PC-3 (cell line): Measurements from ENCODE around the gene TMPO. TPM values are rescaled to one million over a fixed set of nuclear protein-coding genes. Genes with fewer than 3 reads are reported as not detected.

Source experiments
- ATAC-seq: fragments of 200-7000 bp; cut with Tn5 transposase; 2 replicates; pipeline ENCODE4 v1.9.1; 2020; ENCODE audit warnings: mild to moderate bottlenecking, moderate library complexity
- BruUV-seq: library from RNA; stranded (reverse); fragments of 400-500 nt; replicated peaks from 2 replicates; lab custom pipeline; 2021; lab: Mats Ljungman, UMichigan
- CTCF ChIA-PET: fragments of 300-600 bp; sonication (Branson Sonifier 250); formaldehyde crosslinking; loops from one replicate; lab custom pipeline; 2022; ENCODE audit warnings: antibody characterized with exemption; lab: Charles Lee
- POLR2A ChIA-PET: fragments of 300-600 bp; sonication (Branson Sonifier 250); formaldehyde crosslinking; loops from one replicate; lab custom pipeline; 2022; ENCODE audit warnings: antibody characterized with exemption; ENCODE audit not compliant: unreplicated experiment; lab: Charles Lee
- DNase-seq: peaks from one replicate; pipeline ENCODE4 v3.0.0-alpha.2; 2015
- H2AFZ ChIP-seq: fragments of 300-600 bp; sonication (generic); 2 replicates; pipeline ENCODE4 v1.6.0; 2016; ENCODE audit warnings: antibody characterized with exemption, low read length
- H3F3A ChIP-seq: fragments of 300-600 bp; sonication (generic); one replicate; pipeline ENCODE4 v1.6.0; 2017; ENCODE audit warnings: antibody characterized with exemption, low read length, control low read depth, mild to moderate bottlenecking; ENCODE audit not compliant: unreplicated experiment
- H3K27ac ChIP-seq: fragments of 300-600 bp; sonication (generic); 2 replicates; pipeline ENCODE4 v1.5.1; 2016; ENCODE audit warnings: mild to moderate bottlenecking, low read length
- H3K27me3 ChIP-seq: fragments of 300-600 bp; sonication (generic); 2 replicates; pipeline ENCODE4 v1.6.1; 2016; ENCODE audit warnings: low read length, mixed read lengths
- H3K36me3 ChIP-seq: fragments of 300-600 bp; sonication (generic); 2 replicates; pipeline ENCODE4 v1.6.1; 2016; ENCODE audit warnings: low read depth, mixed run types, low read length, mixed read lengths
- H3K4me1 ChIP-seq: fragments of 300-600 bp; sonication (generic); 2 replicates; pipeline ENCODE4 v1.5.1; 2016; ENCODE audit warnings: low read length; ENCODE audit not compliant: insufficient read depth
- H3K4me2 ChIP-seq: fragments of 300-600 bp; sonication (generic); 2 replicates; pipeline ENCODE4 v1.6.0; 2016; ENCODE audit warnings: low read length
- H3K4me3 ChIP-seq: fragments of 300-600 bp; sonication (generic); 2 replicates; pipeline ENCODE4 v1.5.1; 2016; ENCODE audit warnings: mild to moderate bottlenecking, low read length, mixed read lengths
- H3K79me2 ChIP-seq: fragments of 300-600 bp; sonication (generic); 2 replicates; pipeline ENCODE4 v1.6.1; 2017; ENCODE audit warnings: low read length, mixed read lengths
- H3K9ac ChIP-seq: fragments of 300-600 bp; sonication (generic); 2 replicates; pipeline ENCODE4 v1.6.0; 2016; ENCODE audit warnings: mild to moderate bottlenecking, low read length
- H3K9me2 ChIP-seq: fragments of 300-600 bp; sonication (generic); replicated peaks from 2 replicates; pipeline ENCODE4 v1.6.1; 2016; ENCODE audit warnings: mixed run types, low read length, mixed read lengths
- H3K9me3 ChIP-seq: fragments of 300-600 bp; sonication (generic); 2 replicates; pipeline ENCODE4 v1.6.1; 2016; ENCODE audit warnings: low read length, mixed read lengths
- H4K20me1 ChIP-seq: fragments of 300-600 bp; sonication (generic); 2 replicates; pipeline ENCODE4 v1.6.1; 2016; ENCODE audit warnings: low read length, mixed read lengths
- CTCF ChIP-seq: fragments of 300-600 bp; sonication (generic); conservative IDR thresholded peaks from 2 replicates; pipeline ENCODE4 v1.5.1; 2017; ENCODE audit warnings: antibody characterized with exemption, low read depth, mild to moderate bottlenecking, low read length
- EZH2 ChIP-seq: fragments of 300-600 bp; sonication (generic); IDR thresholded peaks from one replicate; pipeline ENCODE4 v1.6.1; 2017; ENCODE audit warnings: antibody characterized with exemption, mild to moderate bottlenecking, low read length; ENCODE audit not compliant: unreplicated experiment
- EZH2phosphoT487 ChIP-seq: fragments of 300-600 bp; sonication (generic); IDR thresholded peaks from 2 replicates; pipeline ENCODE4 v1.6.1; 2018; ENCODE audit warnings: mild to moderate bottlenecking, antibody characterized with exemption, low read length, borderline replicate concordance
- intact Hi-C: fragments of 100-400 bp; cut with micrococcal nuclease; formaldehyde crosslinking; loops from 2 replicates; pipeline ENCODE4 v1.9.0; 2023
- total RNA-seq: library from RNA; depleted of rRNA; stranded (reverse); fragments of >200 nt; gene quantifications from 2 replicates; pipeline ENCODE4 v1.2.3, GENCODE V29; 2014

The TMPO gene
- total RNA-seq, 1 experiment from 2014 or later: 160 TPM

GRCh38 chr12:98489176-98489575 is 26.2 kb upstream of the TMPO start:
- Histone ChIP-seq H3K79me2 (no peaks in the 10 kb centered on the region), H3K9ac (no peak overlapping the region), H3K27me3 (no peaks in the 10 kb centered on the region), H3K9me3 (no peaks in the 10 kb centered on the region), H4K20me1 (no peaks in the 10 kb centered on the region), H2AFZ (no peak overlapping the region), H3K9me2 (no peaks in the 10 kb centered on the region), H3K36me3 (no peaks in the 10 kb centered on the region), H3K4me1 (peaks cover 16% of the 10 kb centered on the region), H3F3A (no peaks in the 10 kb centered on the region), H3K4me2 (no peak overlapping the region), H3K4me3 (no peak overlapping the region), H3K27ac (no peak overlapping the region)
- CTCF ChIA-PET: no interaction called here
- no peak for DNase-seq
- BruUV-seq: no TSS peak
- ATAC-seq: no peak
- POLR2A ChIA-PET: no interaction called here
- intact Hi-C loops: no loop called here
- TF ChIP-seq EZH2phosphoT487 (no peak), CTCF (no peak), EZH2 (no peak)

- ChIA-PET CTCF (interaction anchor here (0.9 to 1.0 kb wide), 4 partner anchors 10 to 24 kb away, joined by 3 read pairs; no protein-coding TSS in a partner anchor), POLR2A (interaction anchor here (0.6 kb wide), 1 partner anchor 16 kb away, joined by 4 read pairs; no protein-coding TSS in a partner anchor)
- Histone ChIP-seq H3K27ac (peak overlapping the region; percentile 33), H3K4me1 (peaks cover 16% of the 10 kb centered on the region), H3K4me2 (peak overlapping the region; percentile 73), H3K9me3 (no peaks in the 10 kb centered on the region), H2AFZ (peak overlapping the region; percentile 83), H3K9ac (peak overlapping the region; percentile 11; the same call in 1 of the 2 replicates), H3K9me2 (no peaks in the 10 kb centered on the region), H3K27me3 (no peaks in the 10 kb centered on the region), H3K36me3 (no peaks in the 10 kb centered on the region), H3F3A (no peaks in the 10 kb centered on the region), H3K4me3 (peak overlapping the region; percentile 50), H3K79me2 (no peaks in the 10 kb centered on the region), H4K20me1 (no peaks in the 10 kb centered on the region)
- intact Hi-C loops: loop anchor here (1.0 to 2.0 kb wide), 4 partner anchors 13 to 103 kb away; partner anchors contain the start of gene SLC25A3
- peak; percentile 90 for DNase-seq
- TF ChIP-seq CTCF: peak; percentile 87
- no peak for TF ChIP-seq EZH2phosphoT487
- no peak for TF ChIP-seq EZH2
- peak; percentile 90 for ATAC-seq
- TSS peak; percentile 58 for BruUV-seq
Measured at GRCh38 chr12:98490501-98491453, 24.6 kb upstream of the TMPO start.
